ENCODE data around the gene STUM.
A peak's percentile ranks its signal among the peaks of the same experiment; 100 is the strongest.

The STUM gene

DNA sequence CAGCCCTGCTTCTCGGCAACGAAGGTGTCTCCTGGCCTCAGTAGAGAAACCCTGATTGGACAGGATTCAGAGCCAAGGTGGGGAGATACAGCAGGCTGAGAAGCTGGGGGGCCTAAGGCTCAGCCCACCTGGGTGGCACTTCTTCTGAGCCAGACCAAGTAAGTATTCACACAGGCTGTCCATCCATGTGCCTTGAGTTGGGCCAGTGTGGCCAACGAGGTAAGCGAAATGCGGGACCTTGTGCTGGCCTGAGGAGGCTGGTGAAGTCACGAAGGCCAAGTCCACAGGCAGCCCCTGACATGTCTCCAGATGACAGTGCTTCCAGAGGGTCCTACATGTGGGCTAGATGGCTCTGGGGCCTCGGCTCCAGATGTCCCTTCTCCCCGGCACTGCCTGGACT, 99.2 kb downstream of the STUM start:
- Mint-ChIP-seq H3K27ac (no peak overlapping the region), H3K4me3 (no peak overlapping the region), H3K27me3 (ENCODE audit: low read depth) (no peaks in the 10 kb centered on the region), H3K36me3 (ENCODE audit: low read depth) (peaks cover 38% of the 10 kb centered on the region), H3K4me1 (ENCODE audit: low read depth) (peaks cover 43% of the 10 kb centered on the region), H3K9me3 (no peaks in the 10 kb centered on the region)
- DNase-seq (ENCODE audit: low spot score): no peak

DNA sequence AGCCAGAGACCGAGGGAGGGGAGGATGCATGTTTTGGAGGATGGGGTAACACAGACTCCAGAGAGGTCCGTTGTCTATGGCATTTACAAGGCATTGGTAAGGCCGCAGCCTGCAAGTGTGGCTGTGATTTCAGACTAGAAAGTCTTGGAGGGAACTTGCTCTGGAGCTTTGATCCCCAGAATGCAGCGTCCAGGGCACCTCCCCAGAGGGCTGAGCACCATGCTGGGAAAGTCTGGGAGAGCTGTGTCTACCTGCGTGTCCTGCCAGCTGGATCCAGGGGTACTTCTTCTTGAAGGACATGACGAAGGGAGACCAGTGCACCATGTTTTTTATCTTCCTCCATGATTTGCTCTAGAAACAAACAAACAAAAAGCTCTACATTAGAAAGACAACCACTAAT, 99.9 kb downstream of the STUM start:
- Mint-ChIP-seq H3K4me3 (no peak overlapping the region), H3K36me3 (ENCODE audit: low read depth) (peaks cover 33% of the 10 kb centered on the region), H3K27ac (no peak overlapping the region), H3K27me3 (ENCODE audit: low read depth) (no peaks in the 10 kb centered on the region), H3K9me3 (no peaks in the 10 kb centered on the region), H3K4me1 (ENCODE audit: low read depth) (peaks cover 44% of the 10 kb centered on the region)
- DNase-seq (ENCODE audit: low spot score): no peak

DNA sequence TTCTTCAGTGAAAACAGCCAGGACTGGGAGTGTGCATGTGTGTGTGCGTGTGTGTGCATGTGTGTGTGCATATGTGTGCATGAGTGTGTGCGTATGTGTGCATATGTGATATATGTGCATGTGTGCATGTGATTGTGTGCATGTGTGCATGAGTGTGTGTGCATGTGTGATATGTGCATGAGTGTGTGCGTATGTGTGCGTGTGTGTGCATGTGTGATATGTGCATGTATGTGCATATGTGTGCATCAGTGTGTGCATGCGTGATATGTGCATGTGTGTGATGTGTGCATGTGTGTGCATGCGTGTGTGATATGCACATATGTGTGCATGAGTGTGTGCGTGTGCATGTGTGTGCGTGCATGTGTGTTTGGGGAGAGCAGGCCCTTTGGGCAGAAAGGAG, 100.7 kb downstream of the STUM start:
- no peak overlapping the region for H3K27ac Mint-ChIP-seq
- H3K4me1 Mint-ChIP-seq (ENCODE audit: low read depth): peaks cover 44% of the 10 kb centered on the region
- no peaks in the 10 kb centered on the region for H3K9me3 Mint-ChIP-seq
- no peak overlapping the region for H3K4me3 Mint-ChIP-seq
- DNase-seq (ENCODE audit: low spot score): no peak
- H3K36me3 Mint-ChIP-seq (ENCODE audit: low read depth): peaks cover 33% of the 10 kb centered on the region
- no peaks in the 10 kb centered on the region for H3K27me3 Mint-ChIP-seq (ENCODE audit: low read depth)

DNA sequence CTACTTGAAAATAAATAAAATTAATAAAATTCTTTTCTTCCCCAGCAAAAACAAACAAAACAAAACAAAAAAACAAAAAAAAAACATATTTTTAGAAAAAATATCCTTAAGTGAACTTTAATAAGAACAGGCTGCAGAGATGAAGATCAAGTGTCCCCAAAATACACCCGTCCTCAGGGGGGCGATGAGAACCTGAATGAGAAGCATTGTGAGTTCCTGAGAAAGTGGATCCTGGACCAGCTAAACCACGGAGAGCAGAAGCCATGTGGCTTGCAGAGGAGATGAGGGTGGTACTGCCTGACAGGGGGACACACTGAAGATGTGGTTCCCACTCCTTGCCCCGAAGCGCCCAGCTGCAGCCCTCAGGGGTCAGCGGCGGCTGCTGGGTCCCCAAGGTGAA, 101.2 kb downstream of the STUM start:
- Mint-ChIP-seq H3K9me3 (no peaks in the 10 kb centered on the region), H3K27me3 (ENCODE audit: low read depth) (no peaks in the 10 kb centered on the region), H3K4me3 (no peak overlapping the region), H3K27ac (no peak overlapping the region), H3K36me3 (ENCODE audit: low read depth) (peaks cover 33% of the 10 kb centered on the region), H3K4me1 (ENCODE audit: low read depth) (peaks cover 44% of the 10 kb centered on the region)
- DNase-seq (ENCODE audit: low spot score): no peak

DNA sequence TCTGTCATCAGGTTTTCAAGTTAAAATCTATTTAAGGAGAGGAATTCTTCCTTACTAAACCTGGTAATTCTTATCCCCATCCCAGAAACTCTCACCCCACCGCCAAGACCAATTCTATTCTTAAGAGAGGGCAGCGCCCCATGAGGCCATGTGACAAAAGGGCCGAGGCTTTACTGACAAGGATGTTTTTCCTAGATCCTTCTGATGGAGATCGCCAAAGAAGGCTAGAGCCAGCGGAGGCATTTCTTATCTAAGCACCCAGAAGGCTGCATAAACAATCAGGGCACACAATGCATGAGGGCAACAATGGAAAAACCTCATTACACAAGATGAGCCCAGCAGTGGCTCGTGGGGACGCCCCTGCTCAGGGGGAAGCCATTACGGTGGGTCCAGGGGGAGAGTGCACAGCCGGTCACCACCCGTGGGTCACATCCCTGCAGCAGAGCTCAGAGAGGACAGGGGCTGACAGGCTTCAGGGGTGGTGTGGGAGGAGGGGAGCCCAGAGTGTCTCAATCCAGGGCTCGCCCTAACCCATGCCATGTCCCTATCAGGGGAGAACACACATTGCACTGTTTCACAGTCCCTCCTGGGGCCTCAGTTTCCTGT, 101.8 kb downstream of the STUM start:
- DNase-seq (ENCODE audit: low spot score): no peak
- Mint-ChIP-seq H3K4me3 (no peak overlapping the region), H3K9me3 (no peaks in the 10 kb centered on the region), H3K4me1 (ENCODE audit: low read depth) (peaks cover 45% of the 10 kb centered on the region), H3K27ac (no peak overlapping the region), H3K36me3 (ENCODE audit: low read depth) (peaks cover 33% of the 10 kb centered on the region), H3K27me3 (ENCODE audit: low read depth) (no peaks in the 10 kb centered on the region)

DNA sequence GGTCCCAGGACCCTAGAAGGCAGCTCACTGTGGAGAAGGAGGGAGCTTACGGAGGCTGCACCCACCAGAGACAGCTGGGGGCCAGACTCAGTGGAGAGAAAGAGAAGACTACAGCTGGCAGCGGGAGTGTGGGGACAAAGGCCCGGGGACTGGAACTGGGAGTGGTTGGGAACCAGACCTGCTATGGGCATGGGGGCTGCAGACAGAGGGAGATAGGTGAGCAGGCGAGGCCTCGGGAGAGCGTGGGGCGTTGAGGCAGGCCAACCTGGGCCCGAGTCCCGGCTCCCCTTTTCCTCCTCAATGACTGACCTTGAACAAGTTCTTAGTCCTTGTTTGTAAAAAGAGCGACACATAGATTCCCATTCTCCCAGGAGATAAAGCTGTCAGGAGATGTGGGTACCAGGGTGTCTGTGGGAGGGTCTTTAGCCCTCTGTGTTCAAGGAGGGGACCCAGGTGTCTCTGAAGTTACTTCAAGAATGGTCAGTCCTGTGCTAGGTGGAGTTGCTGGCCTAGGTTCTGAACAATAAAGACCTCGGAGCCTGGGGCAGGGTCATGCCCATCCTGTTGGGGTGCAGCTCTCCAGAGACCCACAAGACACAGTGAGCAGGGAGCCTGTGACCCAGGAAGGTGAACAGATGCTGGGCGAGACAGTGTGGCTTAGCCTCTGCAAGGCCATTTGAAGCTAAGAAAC, 102.6 kb downstream of the STUM start:
- no peak overlapping the region for H3K27ac Mint-ChIP-seq
- no peak overlapping the region for H3K4me3 Mint-ChIP-seq
- H3K36me3 Mint-ChIP-seq (ENCODE audit: low read depth): peaks cover 30% of the 10 kb centered on the region
- no peaks in the 10 kb centered on the region for H3K27me3 Mint-ChIP-seq (ENCODE audit: low read depth)
- peaks cover 46% of the 10 kb centered on the region for H3K4me1 Mint-ChIP-seq (ENCODE audit: low read depth)
- H3K9me3 Mint-ChIP-seq: no peaks in the 10 kb centered on the region
- DNase-seq (ENCODE audit: low spot score): no peak

DNA sequence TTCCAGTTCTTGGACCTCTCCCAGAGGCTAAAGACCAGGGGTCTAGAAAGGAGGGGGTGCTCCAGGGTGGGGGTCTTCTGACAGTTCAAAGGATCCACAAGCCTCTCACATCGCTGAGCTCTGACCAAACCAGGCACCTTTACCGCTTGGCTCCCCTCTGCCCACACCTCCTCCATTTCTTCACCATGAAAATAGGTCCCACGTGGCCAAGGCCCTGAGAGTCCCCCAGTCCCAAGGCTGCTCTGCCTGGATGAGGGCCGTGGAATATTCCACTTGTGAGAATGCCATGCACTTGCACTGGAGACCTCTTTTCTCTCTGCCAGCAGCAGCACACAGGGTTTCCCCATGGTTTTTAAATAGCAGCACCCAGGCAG, 103.2 kb downstream of the STUM start:
- Mint-ChIP-seq H3K4me3 (no peak overlapping the region), H3K9me3 (no peaks in the 10 kb centered on the region), H3K27ac (no peak overlapping the region), H3K4me1 (ENCODE audit: low read depth) (peaks cover 50% of the 10 kb centered on the region), H3K36me3 (ENCODE audit: low read depth) (peaks cover 27% of the 10 kb centered on the region), H3K27me3 (ENCODE audit: low read depth) (no peaks in the 10 kb centered on the region)
- no peak for DNase-seq (ENCODE audit: low spot score)

DNA sequence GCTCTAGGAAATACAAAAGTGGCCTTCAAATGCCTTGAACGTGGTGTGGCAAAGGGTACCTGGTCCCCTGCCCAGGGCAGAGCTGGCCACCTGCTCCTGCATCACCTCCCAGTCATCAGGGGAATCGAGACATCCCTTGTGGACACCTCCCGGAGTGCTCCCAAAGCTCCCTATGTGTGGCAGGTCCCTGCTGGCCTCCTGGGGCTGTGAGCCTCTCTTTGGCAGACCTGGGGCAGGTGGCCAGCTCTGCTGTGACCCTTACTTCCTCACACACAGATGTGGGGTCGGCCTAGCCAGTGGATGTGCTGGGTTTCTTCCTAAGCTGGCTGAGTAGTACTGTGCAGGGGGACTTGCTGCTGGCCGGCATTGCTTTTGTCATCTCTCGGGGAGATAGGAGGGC, 104.0 kb downstream of the STUM start:
- DNase-seq (ENCODE audit: low spot score): no peak
- H3K4me1 Mint-ChIP-seq (ENCODE audit: low read depth): peaks cover 58% of the 10 kb centered on the region
- H3K9me3 Mint-ChIP-seq: no peaks in the 10 kb centered on the region
- no peak overlapping the region for H3K4me3 Mint-ChIP-seq
- peaks cover 26% of the 10 kb centered on the region for H3K36me3 Mint-ChIP-seq (ENCODE audit: low read depth)
- H3K27me3 Mint-ChIP-seq (ENCODE audit: low read depth): no peaks in the 10 kb centered on the region
- no peak overlapping the region for H3K27ac Mint-ChIP-seq

DNA sequence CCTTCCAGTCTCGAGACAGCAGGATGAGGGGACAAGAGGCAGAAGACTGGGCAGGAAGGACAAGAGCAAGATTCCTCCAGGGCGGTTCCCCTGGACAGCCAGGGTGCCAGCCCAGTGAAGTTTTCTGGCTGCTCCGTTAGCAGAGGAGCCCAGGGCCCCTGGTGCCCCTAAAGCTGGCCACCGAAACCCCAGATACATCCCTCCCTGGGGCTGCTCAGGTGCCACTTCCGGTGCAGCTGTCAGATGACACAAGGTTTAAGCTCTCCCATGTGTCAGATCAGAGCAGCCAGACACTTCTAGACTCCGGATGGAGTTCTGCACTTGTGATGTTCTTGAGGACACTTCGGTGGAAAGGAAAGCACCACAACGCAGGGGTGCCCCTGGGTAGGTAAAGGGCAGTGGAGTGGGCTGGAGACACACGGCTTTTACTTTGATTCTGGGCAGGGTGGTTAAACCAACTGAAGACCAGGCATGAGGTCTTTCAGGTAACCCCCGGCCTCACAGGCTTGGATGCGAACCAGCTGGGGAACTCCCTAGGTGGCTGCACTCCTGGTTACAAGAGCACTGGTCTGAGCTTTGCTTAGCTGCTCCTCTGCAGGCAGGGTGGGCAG, 104.9 kb downstream of the STUM start:
- DNase-seq (ENCODE audit: low spot score): peak; percentile 42
- Mint-ChIP-seq H3K27me3 (ENCODE audit: low read depth) (no peaks in the 10 kb centered on the region), H3K4me1 (ENCODE audit: low read depth) (peaks cover 62% of the 10 kb centered on the region), H3K36me3 (ENCODE audit: low read depth) (peaks cover 19% of the 10 kb centered on the region), H3K27ac (no peak overlapping the region), H3K9me3 (no peaks in the 10 kb centered on the region), H3K4me3 (peak overlapping the region; percentile 84)

DNA sequence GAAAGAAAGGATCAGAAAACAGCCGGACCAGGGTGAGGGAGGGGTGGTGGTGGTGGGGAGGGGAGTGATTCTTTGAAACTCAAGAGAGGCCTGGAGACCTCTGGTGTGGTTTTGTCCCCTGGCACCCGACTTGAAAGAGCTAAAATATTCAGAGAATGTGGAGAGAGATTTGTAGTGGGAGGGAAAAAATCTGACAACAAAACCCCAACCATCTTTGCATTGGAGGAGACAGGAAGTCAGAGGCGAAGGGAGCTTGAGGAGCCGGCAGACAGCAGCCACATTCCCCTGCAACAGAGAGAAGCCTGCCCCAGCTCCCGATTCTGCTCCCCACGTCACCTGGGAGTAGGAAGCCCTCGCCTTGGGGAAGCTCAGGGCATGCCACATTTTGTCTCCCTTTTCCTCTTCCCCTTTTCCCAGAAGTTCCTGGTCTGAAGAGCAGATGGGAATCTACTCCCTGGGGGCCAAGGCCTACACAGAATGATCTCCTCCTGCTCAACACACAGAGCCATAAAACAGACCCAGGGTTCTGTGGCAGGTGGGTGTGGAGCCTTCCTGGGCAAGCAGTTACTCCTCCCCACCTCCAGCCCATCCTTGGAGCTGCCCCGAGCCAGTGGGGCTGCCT, 105.6 kb downstream of the STUM start:
- no peak for DNase-seq (ENCODE audit: low spot score)
- no peaks in the 10 kb centered on the region for H3K9me3 Mint-ChIP-seq
- H3K27me3 Mint-ChIP-seq (ENCODE audit: low read depth): no peaks in the 10 kb centered on the region
- H3K4me3 Mint-ChIP-seq: peak overlapping the region; percentile 84
- H3K4me1 Mint-ChIP-seq (ENCODE audit: low read depth): peaks cover 67% of the 10 kb centered on the region
- H3K27ac Mint-ChIP-seq: no peak overlapping the region
- peaks cover 15% of the 10 kb centered on the region for H3K36me3 Mint-ChIP-seq (ENCODE audit: low read depth)

DNA sequence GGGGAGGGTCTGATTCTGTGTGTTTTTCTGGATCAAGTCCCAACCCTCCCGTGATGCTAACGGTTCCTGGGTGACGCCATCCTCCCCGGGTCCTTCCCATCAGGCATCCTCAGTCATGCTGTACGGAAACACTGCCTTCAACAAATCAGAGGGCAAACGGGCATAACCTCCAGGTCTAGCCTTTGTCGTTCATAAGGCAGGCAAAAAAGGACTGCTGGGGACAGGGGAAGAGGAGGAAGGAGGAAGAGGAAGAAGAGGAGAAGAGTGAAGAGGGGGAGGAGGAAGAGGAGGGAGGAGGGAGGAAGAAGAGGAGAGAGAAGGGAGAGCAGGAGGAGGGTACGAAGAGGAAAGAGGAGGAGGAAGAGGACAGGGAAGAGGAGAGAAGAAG, 106.1 kb downstream of the STUM start:
- Mint-ChIP-seq H3K27me3 (ENCODE audit: low read depth) (no peaks in the 10 kb centered on the region), H3K36me3 (ENCODE audit: low read depth) (peaks cover 12% of the 10 kb centered on the region), H3K4me3 (peak overlapping the region; percentile 84), H3K27ac (no peak overlapping the region), H3K9me3 (no peaks in the 10 kb centered on the region), H3K4me1 (ENCODE audit: low read depth) (peaks cover 67% of the 10 kb centered on the region)
- DNase-seq (ENCODE audit: low spot score): no peak

DNA sequence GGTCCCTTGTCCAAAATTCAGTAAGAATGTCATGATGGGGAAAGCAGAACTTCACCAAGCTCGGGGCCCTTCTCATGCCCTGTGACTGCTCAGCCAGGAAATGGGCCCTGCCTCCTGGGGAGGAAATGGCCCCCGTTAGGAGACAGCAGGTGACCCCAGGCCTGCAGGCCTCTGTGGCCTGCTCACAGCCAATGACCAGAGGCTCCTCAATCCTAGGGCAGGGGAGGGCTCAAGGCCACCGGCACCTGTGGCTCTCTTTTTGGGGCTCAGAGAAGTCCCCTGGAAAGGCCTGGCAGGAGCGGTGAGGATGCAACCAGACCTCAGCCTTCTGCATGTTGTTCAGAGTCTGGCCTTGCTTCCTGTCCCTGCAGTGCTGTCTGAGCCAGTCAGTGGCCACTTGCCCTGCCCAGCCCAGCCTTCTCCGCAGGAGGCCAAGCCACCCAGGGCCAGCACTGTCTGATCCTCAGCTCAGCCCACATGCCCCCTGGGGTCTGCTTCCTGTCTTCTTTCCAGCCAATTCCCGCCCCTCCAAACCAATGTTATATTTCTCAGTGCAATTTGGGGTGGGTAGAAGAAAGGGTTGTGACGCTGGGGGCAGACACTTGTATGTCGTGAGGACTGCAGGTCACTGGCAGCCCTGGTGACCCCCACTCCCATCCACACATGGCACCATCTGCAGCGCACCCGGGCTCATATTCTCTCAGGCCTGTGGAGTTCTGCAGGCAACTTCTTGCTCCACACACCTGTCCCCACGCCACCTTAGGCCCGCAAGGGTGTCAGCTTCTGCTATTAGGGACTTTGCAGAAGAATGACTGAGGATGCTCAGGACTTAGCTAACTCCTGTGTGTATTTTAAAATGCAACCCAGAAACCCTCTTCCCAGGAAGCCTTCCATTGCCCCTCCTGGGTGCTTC, 106.9 kb downstream of the STUM start:
- H3K4me1 Mint-ChIP-seq (ENCODE audit: low read depth): peaks cover 67% of the 10 kb centered on the region
- H3K27ac Mint-ChIP-seq: peak overlapping the region; percentile 36
- no peaks in the 10 kb centered on the region for H3K9me3 Mint-ChIP-seq
- H3K4me3 Mint-ChIP-seq: peak overlapping the region; percentile 84
- no peaks in the 10 kb centered on the region for H3K27me3 Mint-ChIP-seq (ENCODE audit: low read depth)
- peaks cover 11% of the 10 kb centered on the region for H3K36me3 Mint-ChIP-seq (ENCODE audit: low read depth)
- no peak for DNase-seq (ENCODE audit: low spot score)

DNA sequence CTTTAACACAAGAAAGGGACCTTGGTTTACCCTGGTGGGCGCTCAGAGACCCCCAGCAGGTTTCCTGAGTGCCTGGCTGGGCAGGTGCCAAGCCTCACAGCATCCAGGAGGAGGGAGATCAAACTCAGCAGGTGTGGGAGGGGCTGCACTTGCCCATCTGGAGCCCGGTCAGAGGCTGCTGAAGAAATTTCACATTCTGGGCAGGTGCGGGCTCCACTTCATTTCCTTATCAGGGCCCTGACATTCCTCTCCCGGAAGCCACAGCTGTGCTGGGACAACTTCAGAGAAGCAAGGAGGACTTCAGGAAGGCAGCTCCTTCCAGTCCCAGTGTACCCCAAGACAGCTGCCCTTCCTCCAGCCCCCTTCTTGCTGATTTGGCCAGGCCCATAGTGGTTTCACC, 107.6 kb downstream of the STUM start:
- Mint-ChIP-seq H3K27me3 (ENCODE audit: low read depth) (no peaks in the 10 kb centered on the region), H3K4me3 (no peak overlapping the region), H3K9me3 (no peaks in the 10 kb centered on the region), H3K4me1 (ENCODE audit: low read depth) (peaks cover 73% of the 10 kb centered on the region), H3K27ac (peak overlapping the region; percentile 26), H3K36me3 (ENCODE audit: low read depth) (peaks cover 12% of the 10 kb centered on the region)
- DNase-seq (ENCODE audit: low spot score): no peak

Data from T-helper 2 cell treated with Interferon-gamma antibody and Interleukin-4, amounts not matched to agents 5 μg/mL and 100 μg/mL, for 36 hours (primary cell).